NK-92 (cell line): Measurements from ENCODE around the gene UTS2.

Experiments
- DNase-seq: peaks from one replicate; lab custom pipeline; 2025; ENCODE audit not compliant: unreplicated experiment; lab: John Stamatoyannopoulos, UW

Gene UTS2

GRCh38 chr1:7813677-7814373 lies 39.0 kb downstream of the UTS2 start:
- no peak for DNase-seq

GRCh38 chr1:7811476-7811875 lies 41.4 kb downstream of the UTS2 start:
- DNase-seq: no peak

DNA sequence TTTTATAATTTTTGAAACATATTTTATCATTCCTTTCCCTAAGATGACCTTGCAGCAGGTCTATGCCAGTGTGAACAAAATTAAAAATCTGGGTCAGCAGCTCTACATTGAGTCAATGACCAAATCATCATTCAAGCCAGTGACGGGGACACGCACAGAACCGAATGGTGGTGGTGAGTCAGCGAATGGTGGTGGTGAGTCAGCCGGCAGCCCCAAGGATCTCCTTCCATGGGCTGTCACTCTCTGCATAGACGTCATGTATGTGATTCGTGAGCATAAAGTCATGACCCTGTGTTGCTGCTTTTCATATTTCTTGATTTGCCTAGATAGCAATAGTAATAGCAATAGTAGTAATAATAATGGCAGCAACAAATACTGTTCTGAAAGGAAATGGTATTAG lies 42.5 kb downstream of the UTS2 start:
- no peak for DNase-seq

DNA sequence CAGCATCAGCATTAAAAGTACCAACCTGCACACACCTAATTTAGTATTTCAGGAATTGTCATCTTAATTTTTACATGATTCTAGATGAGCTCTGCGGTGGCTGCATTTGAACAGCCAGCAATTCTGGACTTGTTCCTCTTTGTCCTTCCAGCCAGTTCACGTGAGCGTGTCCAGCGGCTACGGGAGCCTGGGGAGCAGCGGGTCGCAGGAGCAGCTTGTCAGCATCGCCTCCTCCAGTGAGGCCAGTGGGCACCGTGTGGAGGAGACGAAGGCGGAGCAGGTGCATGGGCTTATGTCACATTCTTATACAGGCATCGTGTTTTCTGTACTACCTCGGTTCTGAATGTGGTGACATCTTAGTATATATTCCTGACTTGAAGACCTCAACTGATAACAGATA lies 43.1 kb downstream of the UTS2 start:
- no peak for DNase-seq

DNA sequence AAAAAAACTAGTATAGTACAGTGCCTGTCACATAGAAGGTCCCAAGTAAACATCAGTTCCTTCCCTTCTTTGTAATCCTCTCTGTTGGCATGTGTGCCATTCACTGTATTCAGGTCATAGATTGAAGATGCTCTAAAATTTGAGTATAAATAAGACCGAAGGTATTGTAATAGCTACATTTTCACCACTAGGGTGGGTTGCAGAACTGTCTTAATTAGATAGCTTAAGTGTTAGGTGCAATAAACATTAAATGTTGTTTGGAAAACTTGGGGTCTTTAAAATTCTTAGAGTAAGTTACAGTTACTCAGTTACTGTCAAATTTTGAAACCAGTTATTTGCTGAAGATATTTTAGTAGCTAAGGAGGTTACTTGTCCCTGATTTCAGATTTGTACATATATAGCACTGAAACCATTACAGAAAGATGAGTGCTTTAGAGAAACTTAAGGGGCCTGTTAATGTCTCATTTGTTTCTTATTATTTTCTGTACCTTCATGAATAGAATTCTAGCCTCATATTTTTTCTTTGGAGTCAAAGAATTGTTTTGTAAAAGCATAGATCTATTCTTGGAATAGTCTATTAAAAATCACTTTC lies 44.5 kb downstream of the UTS2 start:
- DNase-seq: no peak

DNA sequence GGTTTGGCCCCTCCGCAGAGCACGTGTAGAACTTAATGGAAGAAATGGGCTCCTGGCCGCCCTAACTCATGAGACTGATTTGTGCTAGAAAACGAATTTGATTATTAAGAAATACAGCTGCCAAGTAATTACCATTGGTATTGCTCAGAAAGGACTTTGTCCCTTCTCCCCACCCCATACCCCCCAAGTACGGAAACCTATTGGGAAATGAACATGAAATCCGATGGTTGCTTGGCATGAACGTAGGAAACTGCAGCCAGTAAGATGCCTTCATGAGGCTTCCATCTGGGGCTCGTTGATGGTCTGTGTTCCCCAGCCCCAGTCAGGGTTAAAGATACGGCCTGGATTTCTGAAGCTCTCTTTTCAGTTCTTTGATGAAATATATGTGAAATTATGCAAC lies 47.4 kb downstream of the UTS2 start:
- no peak for DNase-seq
